Activated CD8-positive, alpha-beta T cell treated with anti-CD3 and anti-CD28 coated beads, Interleukin-2, amount 10 ng/mL, durations not matched to agents 7 days and 5 days (primary cell): ENCODE measurements around the gene TAMALIN. TPM values are rescaled to one million over a fixed set of nuclear protein-coding genes. Genes with fewer than 3 reads are reported as not detected.

Experiments used
- ATAC-seq: fragments of 150-1000 bp; cut with Tn5 transposase; one replicate; pipeline ENCODE4 v1.10.0; 2021; ENCODE audit warnings: moderate library complexity
- CTCF ChIA-PET: fragments of 350-600 bp; sonication (Branson Sonifier 250); formaldehyde crosslinking; loops from one replicate; lab custom pipeline; 2021; ENCODE audit warnings: antibody characterized with exemption; lab: Charles Lee
- POLR2A ChIA-PET: fragments of 350-600 bp; sonication (Branson Sonifier 250); formaldehyde crosslinking; loops from one replicate; lab custom pipeline; 2021; ENCODE audit warnings: antibody characterized with exemption; lab: Charles Lee
- DNase-seq: peaks from one replicate; pipeline ENCODE4 v3.0.0-alpha.2; 2020
- H3K27ac Mint-ChIP-seq: one replicate; pipeline ENCODE4 v1.8.0; 2021; ENCODE audit warnings: mild to moderate bottlenecking, mixed read lengths
- H3K27me3 Mint-ChIP-seq: one replicate; pipeline ENCODE4 v1.8.0; 2021; ENCODE audit warnings: low read depth, mixed read lengths
- H3K36me3 Mint-ChIP-seq: one replicate; pipeline ENCODE4 v1.8.0; 2021; ENCODE audit warnings: low read depth, mixed read lengths
- H3K4me1 Mint-ChIP-seq: one replicate; pipeline ENCODE4 v1.8.0; 2021; ENCODE audit warnings: low read depth, mixed read lengths
- H3K4me3 Mint-ChIP-seq: one replicate; pipeline ENCODE4 v1.8.0; 2021; ENCODE audit warnings: mild to moderate bottlenecking, mixed read lengths
- H3K9me3 Mint-ChIP-seq: one replicate; pipeline ENCODE4 v1.8.0; 2022; ENCODE audit warnings: mixed read lengths; ENCODE audit not compliant: insufficient read depth
- total RNA-seq, 2 experiments: library from RNA; stranded (reverse); gene quantifications; one replicate each; pipeline ENCODE4 v1.2.3, GENCODE V29; 2021

The TAMALIN gene
- total RNA-seq, 2 experiments from 2014 or later, result 11.0 to 12.5 TPM

- peaks cover 3% of the 10 kb centered on the region for H3K4me1 Mint-ChIP-seq
- DNase-seq (no peak), ATAC-seq (no peak)
- H3K27me3 Mint-ChIP-seq, result no peaks in the 10 kb centered on the region
- no peak overlapping the region for H3K4me3 Mint-ChIP-seq
- CTCF ChIA-PET, result interaction anchor here (1.4 to 19.0 kb wide), 3 partner anchors 32 to 37 kb away, joined by 4 to 424 read pairs (median 9); no protein-coding TSS in a partner anchor
- H3K27ac Mint-ChIP-seq, result no peak overlapping the region
- no peaks in the 10 kb centered on the region for H3K36me3 Mint-ChIP-seq
- POLR2A ChIA-PET, result no interaction called here
- no peaks in the 10 kb centered on the region for H3K9me3 Mint-ChIP-seq
Observed at GRCh38 chr12:52057638-52058576, 51.2 kb downstream of the TAMALIN start.

- H3K27ac Mint-ChIP-seq, result no peak overlapping the region
- CTCF ChIA-PET, result interaction anchor here (0.7 to 19.0 kb wide), 3 partner anchors 11 to 33 kb away, joined by 3 to 424 read pairs (median 3); partner anchors contain the start of gene ATG101
- ATAC-seq (no peak), DNase-seq (no peak)
- no peaks in the 10 kb centered on the region for H3K27me3 Mint-ChIP-seq
- no peaks in the 10 kb centered on the region for H3K4me1 Mint-ChIP-seq
- POLR2A ChIA-PET, result no interaction called here
- H3K36me3 Mint-ChIP-seq, result no peaks in the 10 kb centered on the region
- H3K4me3 Mint-ChIP-seq, result no peak overlapping the region
- no peaks in the 10 kb centered on the region for H3K9me3 Mint-ChIP-seq
Observed at GRCh38 chr12:52058631-52059361, 52.0 kb downstream of the TAMALIN start.

- Mint-ChIP-seq H3K4me1 (no peaks in the 10 kb centered on the region), H3K27me3 (no peaks in the 10 kb centered on the region), H3K27ac (no peak overlapping the region), H3K4me3 (no peak overlapping the region), H3K9me3 (no peaks in the 10 kb centered on the region), H3K36me3 (no peaks in the 10 kb centered on the region)
- ATAC-seq, result no peak
- DNase-seq, result no peak
- CTCF ChIA-PET, result interaction anchor here (0.7 to 19.0 kb wide), 4 partner anchors 10 to 34 kb away, joined by 3 to 424 read pairs (median 10); partner anchors contain the start of gene ATG101
- POLR2A ChIA-PET, result no interaction called here
Observed at GRCh38 chr12:52059582-52060497, 53.1 kb downstream of the TAMALIN start.

- POLR2A ChIA-PET, result interaction anchor here (1.5 kb wide), 1 partner anchor 10 kb away, joined by 5 read pairs; the partner anchor contains the start of gene NR4A1
- Mint-ChIP-seq H3K4me1 (no peaks in the 10 kb centered on the region), H3K4me3 (no peak overlapping the region), H3K27me3 (peaks cover 5% of the 10 kb centered on the region), H3K27ac (no peak overlapping the region), H3K9me3 (no peaks in the 10 kb centered on the region), H3K36me3 (no peaks in the 10 kb centered on the region)
- DNase-seq, result no peak
- ATAC-seq, result peak; percentile 14
- CTCF ChIA-PET, result interaction anchor here (1.2 to 19.0 kb wide), 3 partner anchors 22 to 34 kb away, joined by 3 to 424 read pairs (median 17); no protein-coding TSS in a partner anchor
Observed at GRCh38 chr12:52060498-52061177, 53.9 kb downstream of the TAMALIN start.

GRCh38 chr12:52061470-52062166 lies 54.9 kb downstream of the TAMALIN start:
- ChIA-PET CTCF (interaction anchor here (1.2 to 19.0 kb wide), 3 partner anchors 21 to 35 kb away, joined by 3 to 424 read pairs (median 17); no protein-coding TSS in a partner anchor), POLR2A (interaction anchor here (1.5 kb wide), 1 partner anchor 11 kb away, joined by 5 read pairs; the partner anchor contains the start of gene NR4A1)
- Mint-ChIP-seq H3K9me3 (no peaks in the 10 kb centered on the region), H3K4me1 (peaks cover 5% of the 10 kb centered on the region), H3K27me3 (peaks cover 6% of the 10 kb centered on the region), H3K27ac (no peak overlapping the region), H3K36me3 (no peaks in the 10 kb centered on the region), H3K4me3 (no peak overlapping the region)
- DNase-seq (no peak), ATAC-seq (no peak)

GRCh38 chr12:52062167-52063081 lies 55.7 kb downstream of the TAMALIN start:
- Mint-ChIP-seq H3K27me3 (peaks cover 6% of the 10 kb centered on the region), H3K4me3 (no peak overlapping the region), H3K4me1 (peaks cover 10% of the 10 kb centered on the region), H3K9me3 (no peaks in the 10 kb centered on the region), H3K27ac (no peak overlapping the region), H3K36me3 (no peaks in the 10 kb centered on the region)
- ChIA-PET CTCF (interaction anchor here (3.9 to 19.0 kb wide), 2 partner anchors 20 to 36 kb away, joined by 17 to 424 read pairs; no protein-coding TSS in a partner anchor), POLR2A (no interaction called here)
- DNase-seq, result no peak
- ATAC-seq, result no peak

GRCh38 chr12:52063082-52063924 lies 56.6 kb downstream of the TAMALIN start:
- Mint-ChIP-seq H3K4me1 (peaks cover 10% of the 10 kb centered on the region), H3K36me3 (no peaks in the 10 kb centered on the region), H3K27me3 (peaks cover 6% of the 10 kb centered on the region), H3K4me3 (no peak overlapping the region), H3K9me3 (no peaks in the 10 kb centered on the region), H3K27ac (no peak overlapping the region)
- ChIA-PET CTCF (interaction anchor here (0.9 to 19.0 kb wide), 3 partner anchors 12 to 37 kb away, joined by 3 to 424 read pairs (median 17); partner anchors contain the start of gene NR4A1), POLR2A (interaction anchor here (0.8 kb wide), 1 partner anchor 13 kb away, joined by 3 read pairs; no protein-coding TSS in a partner anchor)
- ATAC-seq, result no peak
- no peak for DNase-seq

- H3K4me1 Mint-ChIP-seq, result peaks cover 13% of the 10 kb centered on the region
- no peak for ATAC-seq
- CTCF ChIA-PET, result interaction anchor here (0.9 to 19.0 kb wide), 3 partner anchors 13 to 38 kb away, joined by 3 to 424 read pairs (median 17); partner anchors contain the start of gene NR4A1
- no peak overlapping the region for H3K4me3 Mint-ChIP-seq
- no peaks in the 10 kb centered on the region for H3K36me3 Mint-ChIP-seq
- POLR2A ChIA-PET, result interaction anchor here (0.8 kb wide), 1 partner anchor 14 kb away, joined by 3 read pairs; no protein-coding TSS in a partner anchor
- H3K27me3 Mint-ChIP-seq, result peaks cover 6% of the 10 kb centered on the region
- no peak overlapping the region for H3K27ac Mint-ChIP-seq
- no peak for DNase-seq
- no peaks in the 10 kb centered on the region for H3K9me3 Mint-ChIP-seq
Observed at GRCh38 chr12:52063981-52064649, 57.4 kb downstream of the TAMALIN start.
